Measurements from ENCODE around the gene ANAPC15.

The ANAPC15 gene

DNA sequence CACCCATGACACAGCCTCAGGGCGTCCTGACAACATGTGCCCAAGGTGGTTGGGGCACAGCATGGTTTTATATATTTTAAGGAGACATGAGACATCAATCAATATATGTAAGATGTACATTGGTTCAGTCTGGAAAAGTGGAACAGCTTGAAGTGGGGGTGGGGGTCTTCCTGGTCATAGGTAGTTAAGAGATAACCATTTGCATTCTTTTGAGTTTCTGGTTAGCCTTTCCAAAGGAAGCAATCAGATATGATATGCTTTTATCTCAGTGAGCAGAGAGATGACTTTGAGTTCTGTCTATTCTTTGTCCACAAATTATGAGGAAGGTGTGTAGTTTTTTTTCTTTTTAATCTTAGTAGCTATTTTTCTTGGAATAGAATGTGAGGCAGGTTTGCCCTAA, 10.1 kb upstream of the ANAPC15 start:
- no peak for TF ChIP-seq ZFX (IDR thresholded peaks at IDR 0.05)
- TF ChIP-seq, protein P1, sequence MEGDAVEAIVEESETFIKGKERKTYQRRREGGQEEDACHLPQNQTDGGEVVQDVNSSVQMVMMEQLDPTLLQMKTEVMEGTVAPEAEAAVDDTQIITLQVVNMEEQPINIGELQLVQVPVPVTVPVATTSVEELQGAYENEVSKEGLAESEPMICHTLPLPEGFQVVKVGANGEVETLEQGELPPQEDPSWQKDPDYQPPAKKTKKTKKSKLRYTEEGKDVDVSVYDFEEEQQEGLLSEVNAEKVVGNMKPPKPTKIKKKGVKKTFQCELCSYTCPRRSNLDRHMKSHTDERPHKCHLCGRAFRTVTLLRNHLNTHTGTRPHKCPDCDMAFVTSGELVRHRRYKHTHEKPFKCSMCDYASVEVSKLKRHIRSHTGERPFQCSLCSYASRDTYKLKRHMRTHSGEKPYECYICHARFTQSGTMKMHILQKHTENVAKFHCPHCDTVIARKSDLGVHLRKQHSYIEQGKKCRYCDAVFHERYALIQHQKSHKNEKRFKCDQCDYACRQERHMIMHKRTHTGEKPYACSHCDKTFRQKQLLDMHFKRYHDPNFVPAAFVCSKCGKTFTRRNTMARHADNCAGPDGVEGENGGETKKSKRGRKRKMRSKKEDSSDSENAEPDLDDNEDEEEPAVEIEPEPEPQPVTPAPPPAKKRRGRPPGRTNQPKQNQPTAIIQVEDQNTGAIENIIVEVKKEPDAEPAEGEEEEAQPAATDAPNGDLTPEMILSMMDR (conservative IDR thresholded peaks at IDR 0.05): no peak
- H3K27ac ChIP-seq: no peak overlapping the region

DNA sequence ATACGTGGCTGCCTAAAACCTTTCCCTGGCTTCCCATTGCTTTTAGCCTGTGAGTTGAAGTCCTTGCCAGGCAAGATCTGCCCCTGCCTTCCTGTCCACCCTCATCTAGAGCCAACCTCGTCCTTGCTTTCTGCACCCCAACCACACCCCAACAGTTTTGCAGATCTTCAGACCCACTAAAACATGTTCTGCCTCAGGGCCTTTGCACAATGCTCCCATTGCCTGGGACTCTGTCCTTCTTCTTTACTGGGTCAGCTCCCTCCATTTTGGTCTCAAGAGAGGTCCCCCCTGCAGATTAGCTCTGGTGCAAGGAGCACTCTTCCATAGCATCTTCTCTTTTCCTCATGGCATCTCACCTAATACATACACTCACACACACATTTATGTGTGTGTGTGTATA, 8.4 kb upstream of the ANAPC15 start:
- H3K27ac ChIP-seq: no peak overlapping the region

DNA sequence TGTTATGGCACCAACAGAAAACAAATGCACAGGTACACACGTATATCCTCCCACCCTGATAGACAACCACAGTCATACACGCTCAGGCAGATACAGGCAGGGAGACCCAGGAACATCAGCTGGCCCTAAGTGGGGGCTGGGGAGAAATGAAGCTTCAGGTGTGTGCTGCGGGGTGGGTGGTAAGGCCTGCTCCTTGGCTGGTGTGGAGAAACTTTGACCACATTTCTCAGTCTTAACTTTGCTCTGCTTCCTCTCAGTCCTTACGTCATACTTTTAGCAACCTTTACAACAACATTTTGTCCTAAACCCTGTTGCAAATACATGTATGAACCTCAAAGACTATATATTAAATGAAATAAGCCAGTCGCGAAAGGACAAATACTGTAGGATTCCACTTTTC, 6.7 kb upstream of the ANAPC15 start:
- no peak for TF ChIP-seq ZFX (IDR thresholded peaks at IDR 0.05)
- TF ChIP-seq, protein P1 (conservative IDR thresholded peaks at IDR 0.05): no peak
- no peak overlapping the region for H3K27ac ChIP-seq

More for the DNA sequence above, 8.4 kb upstream of the ANAPC15 start:
- TF ChIP-seq, protein P1 (conservative IDR thresholded peaks at IDR 0.05): no peak
- TF ChIP-seq ZFX (IDR thresholded peaks at IDR 0.05): no peak

DNA sequence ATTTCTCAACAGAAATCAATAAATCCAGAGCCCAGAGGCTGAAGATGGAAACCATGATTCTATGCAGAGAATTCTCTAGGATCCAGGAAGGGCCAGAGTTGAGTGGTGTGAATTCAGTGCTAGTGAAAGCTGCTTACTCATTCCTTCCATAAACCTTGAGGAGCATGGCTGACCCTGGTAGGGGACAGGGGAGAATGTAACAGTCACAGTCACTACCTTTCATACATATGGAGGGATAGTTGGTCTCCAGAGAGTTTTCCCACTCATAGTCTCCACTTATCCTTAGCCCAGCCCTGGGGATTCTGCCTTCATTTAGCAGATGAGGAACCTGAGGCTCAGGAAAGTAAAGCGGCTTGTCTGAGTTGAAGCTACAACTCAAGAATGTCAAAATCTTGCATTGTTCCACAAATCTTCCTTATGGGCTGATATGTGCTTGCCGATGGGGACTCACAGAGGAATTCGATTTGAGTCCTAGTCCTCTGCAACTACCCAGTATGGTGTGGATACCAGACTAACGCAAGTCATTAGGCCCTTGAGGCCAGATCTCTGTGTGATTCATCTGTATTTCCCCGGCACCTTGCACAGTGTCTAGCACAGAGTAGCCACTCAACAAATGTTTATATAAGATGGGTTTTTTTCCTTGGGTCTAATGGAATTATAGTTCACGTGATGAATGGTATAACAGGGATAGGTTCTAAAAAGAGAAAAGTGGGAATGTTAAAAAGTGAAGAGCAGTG, 3.7 kb upstream of the ANAPC15 start:
- H3K27ac ChIP-seq: no peak overlapping the region

DNA sequence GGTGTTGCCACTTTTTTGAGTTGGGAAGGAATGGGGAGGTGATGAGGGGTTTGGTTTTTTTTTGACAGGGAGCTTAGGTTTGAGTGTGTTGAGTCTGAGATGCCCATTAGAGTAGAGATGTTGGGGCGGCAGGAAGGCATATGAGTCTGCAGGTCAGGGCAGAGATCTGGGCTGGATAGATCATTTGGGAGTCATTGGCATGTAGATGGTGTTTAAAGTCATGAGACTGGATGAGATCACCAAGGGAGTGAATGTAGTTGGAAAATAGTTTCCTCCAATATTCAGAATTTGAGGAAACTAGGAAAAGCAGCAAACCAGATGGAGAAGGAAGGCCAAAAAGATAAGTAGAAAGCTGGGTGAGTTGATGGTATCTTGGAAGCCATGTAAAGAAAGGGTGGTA, 2.1 kb upstream of the ANAPC15 start:
- TF ChIP-seq ZFX (IDR thresholded peaks at IDR 0.05): no peak
- TF ChIP-seq, protein P1 (conservative IDR thresholded peaks at IDR 0.05): no peak
- no peak overlapping the region for H3K27ac ChIP-seq

More for the DNA sequence above, 3.7 kb upstream of the ANAPC15 start:
- TF ChIP-seq, protein P1 (conservative IDR thresholded peaks at IDR 0.05): no peak
- TF ChIP-seq ZFX (IDR thresholded peaks at IDR 0.05): no peak

DNA sequence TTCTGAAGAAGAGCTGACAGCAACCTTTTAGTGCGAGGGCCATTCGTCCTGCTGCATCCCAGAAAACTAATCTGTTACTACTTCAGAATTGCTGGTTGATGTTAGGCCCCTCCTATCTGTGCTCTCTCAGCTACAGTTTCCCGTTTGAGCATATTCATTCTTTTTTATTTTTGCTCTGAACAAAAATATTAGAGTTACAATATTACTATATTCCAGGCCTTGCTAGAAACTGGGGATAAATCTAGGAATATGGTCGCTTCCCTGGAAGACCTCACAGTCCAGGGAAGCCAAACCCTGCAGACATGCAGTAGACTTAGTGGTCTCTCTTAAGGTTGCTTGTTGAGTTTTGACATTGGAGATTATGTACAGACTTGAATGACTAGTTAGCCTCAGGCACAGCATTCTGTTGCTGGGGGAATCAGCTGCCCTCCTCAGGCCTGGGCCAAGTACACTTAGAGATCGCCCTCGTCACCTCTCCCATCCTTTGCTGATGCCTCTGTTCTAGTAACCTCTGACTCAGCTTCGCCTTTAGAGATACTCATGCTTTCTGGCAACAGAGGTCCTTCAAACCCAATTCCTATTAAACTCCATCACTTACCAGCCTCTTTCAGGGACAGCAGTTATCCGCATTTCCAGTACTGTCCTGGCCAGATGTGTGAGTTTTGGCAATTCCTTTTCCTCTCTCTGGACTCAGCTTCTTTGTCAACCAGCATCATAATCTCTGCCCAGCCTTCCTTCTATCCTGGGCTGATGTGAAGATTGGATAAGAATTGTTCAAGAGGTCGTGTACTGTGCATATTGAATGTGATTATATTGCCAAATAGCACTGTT, 698 bp upstream of the ANAPC15 start:
- TF ChIP-seq ZFX (IDR thresholded peaks at IDR 0.05): no peak
- TF ChIP-seq, protein P1 (conservative IDR thresholded peaks at IDR 0.05): no peak
- peak overlapping the region; percentile 82 for H3K27ac ChIP-seq

Data from C4-2B (cell line).